Dendritic cell treated with granulocyte-macrophage colony-stimulating factor and Interleukin-4, amounts not matched to agents 40 ng/mL and 50 ng/mL, for 4 days (primary cell): Measurements from ENCODE around the gene ZNF214.
"Not testable (repeated sequence)": the region's sequence is repeated elsewhere in the genome, so short reads cannot be mapped to it uniquely, and the experiment has no call there.

Experiments used
- H3K27ac Mint-ChIP-seq: one replicate; pipeline ENCODE4 v1.8.0; 2022; ENCODE audit warnings: mild to moderate bottlenecking, mixed read lengths
- H3K27me3 Mint-ChIP-seq: one replicate; pipeline ENCODE4 v1.8.0; 2022; ENCODE audit warnings: mild to moderate bottlenecking, mixed read lengths
- H3K36me3 Mint-ChIP-seq: one replicate; pipeline ENCODE4 v1.8.0; 2022; ENCODE audit warnings: low read depth, mixed read lengths
- H3K4me1 Mint-ChIP-seq: one replicate; pipeline ENCODE4 v1.8.0; 2022; ENCODE audit warnings: low read depth, mixed read lengths
- H3K4me3 Mint-ChIP-seq: one replicate; pipeline ENCODE4 v1.8.0; 2022; ENCODE audit warnings: mild to moderate bottlenecking, moderate library complexity, mixed read lengths
- H3K9me3 Mint-ChIP-seq: one replicate; pipeline ENCODE4 v1.8.0; 2022; ENCODE audit warnings: mixed read lengths
- intact Hi-C: fragments of 100-400 bp; cut with micrococcal nuclease; formaldehyde crosslinking; loops from one replicate; pipeline ENCODE4 v1.15.0; 2022

ZNF214 gene

DNA sequence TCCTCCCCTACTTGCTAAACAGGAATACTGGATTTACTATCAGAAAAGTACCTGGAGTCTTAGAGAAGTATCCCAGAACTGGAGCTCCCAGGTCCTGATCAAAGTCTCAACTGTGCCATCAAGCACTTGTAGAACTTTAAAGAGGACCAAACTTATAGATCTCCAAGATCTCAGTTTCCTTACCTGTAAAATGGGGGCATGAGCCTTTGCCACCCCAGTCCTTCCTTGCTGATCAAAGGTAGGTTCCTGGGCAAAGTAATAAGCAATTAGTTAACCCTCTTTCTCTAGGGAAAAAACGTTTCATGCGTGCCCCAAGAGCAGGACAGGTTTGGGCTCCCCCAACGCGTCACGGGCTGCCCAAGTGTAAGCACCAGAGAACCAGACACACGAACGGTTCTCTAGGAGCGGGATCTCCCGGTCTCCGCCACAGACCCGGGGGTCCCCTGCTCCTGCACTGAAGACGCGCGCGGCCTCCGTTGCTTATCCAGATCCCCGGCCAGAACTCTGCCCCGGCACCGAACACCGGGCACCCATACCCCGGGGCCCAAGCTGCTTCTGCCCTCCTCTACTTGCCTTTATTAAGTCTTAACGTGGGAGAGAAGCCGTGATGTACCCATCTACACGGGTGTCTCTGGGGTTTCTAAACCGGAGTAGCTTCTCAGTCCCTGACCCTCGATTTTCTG is 505 bp downstream of the ZNF214 start:
- H3K27ac Mint-ChIP-seq, result peak overlapping the region; percentile 33
- no peaks in the 10 kb centered on the region for H3K36me3 Mint-ChIP-seq
- intact Hi-C loops, result no loop called here
- no peaks in the 10 kb centered on the region for H3K9me3 Mint-ChIP-seq
- peak overlapping the region; percentile 72 for H3K4me3 Mint-ChIP-seq
- peaks cover 26% of the 10 kb centered on the region for H3K27me3 Mint-ChIP-seq
- peaks cover 12% of the 10 kb centered on the region for H3K4me1 Mint-ChIP-seq

DNA sequence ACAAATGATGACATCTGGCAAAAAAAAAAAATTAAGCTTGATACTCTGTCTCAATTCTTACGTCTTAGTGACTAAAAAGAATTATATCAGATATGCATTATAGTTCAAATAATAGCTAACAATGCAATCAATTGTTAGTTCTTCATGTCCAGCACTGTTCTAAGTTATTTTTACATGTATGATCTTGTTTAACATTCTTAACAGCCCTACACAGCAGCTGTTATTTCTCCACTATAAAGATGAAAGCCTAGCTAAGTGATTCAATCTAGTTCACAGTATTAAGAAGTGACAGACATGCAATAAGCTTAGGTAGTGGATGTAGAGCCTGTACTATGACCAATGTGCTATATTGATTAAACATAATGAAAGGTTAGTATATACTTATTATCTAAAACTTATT is 4.1 kb downstream of the ZNF214 start:
- H3K27me3 Mint-ChIP-seq, result peaks cover 21% of the 10 kb centered on the region
- intact Hi-C loops, result no loop called here
- H3K27ac Mint-ChIP-seq, result no peak overlapping the region
- H3K9me3 Mint-ChIP-seq, result no peaks in the 10 kb centered on the region
- H3K36me3 Mint-ChIP-seq, result no peaks in the 10 kb centered on the region
- H3K4me1 Mint-ChIP-seq, result peaks cover 19% of the 10 kb centered on the region
- no peak overlapping the region for H3K4me3 Mint-ChIP-seq

DNA sequence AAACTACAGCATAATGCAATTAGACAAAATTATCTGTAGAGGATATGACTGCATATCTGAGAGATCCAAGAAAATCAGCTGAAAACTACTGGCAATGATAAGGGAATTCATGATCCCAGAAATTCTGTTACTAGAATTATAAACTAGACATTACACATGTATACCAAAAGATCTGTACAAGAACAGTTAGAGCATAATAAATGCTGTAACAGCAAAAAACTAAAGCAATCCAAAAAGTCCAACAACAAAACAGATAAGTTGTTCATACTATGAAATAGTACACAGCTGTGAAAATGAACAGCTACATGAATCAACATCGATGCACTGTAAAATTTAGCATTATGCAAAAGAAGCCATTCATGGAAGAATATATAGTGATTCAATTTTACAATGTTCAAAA is 6.0 kb downstream of the ZNF214 start:
- Mint-ChIP-seq H3K27ac (no peak overlapping the region), H3K9me3 (no peaks in the 10 kb centered on the region), H3K36me3 (no peaks in the 10 kb centered on the region), H3K4me1 (peaks cover 6% of the 10 kb centered on the region), H3K27me3 (peaks cover 6% of the 10 kb centered on the region), H3K4me3 (no peak overlapping the region)
- intact Hi-C loops, result no loop called here

DNA sequence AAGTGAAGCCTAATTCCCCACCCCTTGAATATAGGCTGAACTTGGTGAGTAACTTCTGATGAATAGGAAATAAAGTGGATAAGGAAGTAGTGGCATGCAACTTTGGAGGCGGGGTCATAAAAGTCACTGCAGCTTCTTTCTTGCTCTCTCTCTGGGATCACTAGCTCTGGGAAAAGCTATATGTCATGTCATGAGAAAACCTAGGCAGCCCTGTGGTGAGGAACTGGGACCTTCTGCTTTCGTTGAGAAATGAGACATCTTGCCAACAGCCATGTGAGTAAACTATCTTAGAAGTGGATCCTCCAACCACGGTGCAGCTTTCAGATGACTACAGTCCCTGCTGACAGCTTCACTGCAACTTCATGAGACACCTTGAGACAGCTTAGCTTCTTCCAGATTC is 15.7 kb downstream of the ZNF214 start:
- no peaks in the 10 kb centered on the region for H3K9me3 Mint-ChIP-seq
- H3K36me3 Mint-ChIP-seq, result no peaks in the 10 kb centered on the region
- no peaks in the 10 kb centered on the region for H3K27me3 Mint-ChIP-seq
- peaks cover 7% of the 10 kb centered on the region for H3K4me1 Mint-ChIP-seq
- no peak overlapping the region for H3K4me3 Mint-ChIP-seq
- H3K27ac Mint-ChIP-seq, result no peak overlapping the region
- intact Hi-C loops, result no loop called here

DNA sequence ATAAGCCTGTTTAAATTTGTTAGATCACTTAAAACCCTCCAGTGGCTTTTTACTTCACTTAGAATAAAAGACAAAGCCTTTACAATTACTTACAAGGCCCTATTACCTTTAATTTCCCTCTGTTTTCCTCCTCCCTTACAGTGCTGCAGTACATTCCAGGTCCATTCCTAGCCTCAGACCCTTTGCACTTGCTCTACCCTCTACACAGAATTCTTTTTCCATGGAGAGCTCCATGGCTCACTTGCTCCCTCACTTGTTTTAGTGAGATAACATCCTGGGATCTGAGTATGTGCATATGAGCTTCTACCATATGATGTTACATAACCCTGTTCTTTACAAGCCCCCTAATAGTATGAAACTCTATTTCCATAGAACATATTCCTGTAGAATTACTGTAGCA is 24.4 kb downstream of the ZNF214 start:
- Mint-ChIP-seq H3K4me3 (no peak overlapping the region), H3K36me3 (no peaks in the 10 kb centered on the region), H3K27me3 (peaks cover 3% of the 10 kb centered on the region), H3K4me1 (peaks cover 8% of the 10 kb centered on the region), H3K9me3 (no peaks in the 10 kb centered on the region), H3K27ac (no peak overlapping the region)
- intact Hi-C loops, result no loop called here

DNA sequence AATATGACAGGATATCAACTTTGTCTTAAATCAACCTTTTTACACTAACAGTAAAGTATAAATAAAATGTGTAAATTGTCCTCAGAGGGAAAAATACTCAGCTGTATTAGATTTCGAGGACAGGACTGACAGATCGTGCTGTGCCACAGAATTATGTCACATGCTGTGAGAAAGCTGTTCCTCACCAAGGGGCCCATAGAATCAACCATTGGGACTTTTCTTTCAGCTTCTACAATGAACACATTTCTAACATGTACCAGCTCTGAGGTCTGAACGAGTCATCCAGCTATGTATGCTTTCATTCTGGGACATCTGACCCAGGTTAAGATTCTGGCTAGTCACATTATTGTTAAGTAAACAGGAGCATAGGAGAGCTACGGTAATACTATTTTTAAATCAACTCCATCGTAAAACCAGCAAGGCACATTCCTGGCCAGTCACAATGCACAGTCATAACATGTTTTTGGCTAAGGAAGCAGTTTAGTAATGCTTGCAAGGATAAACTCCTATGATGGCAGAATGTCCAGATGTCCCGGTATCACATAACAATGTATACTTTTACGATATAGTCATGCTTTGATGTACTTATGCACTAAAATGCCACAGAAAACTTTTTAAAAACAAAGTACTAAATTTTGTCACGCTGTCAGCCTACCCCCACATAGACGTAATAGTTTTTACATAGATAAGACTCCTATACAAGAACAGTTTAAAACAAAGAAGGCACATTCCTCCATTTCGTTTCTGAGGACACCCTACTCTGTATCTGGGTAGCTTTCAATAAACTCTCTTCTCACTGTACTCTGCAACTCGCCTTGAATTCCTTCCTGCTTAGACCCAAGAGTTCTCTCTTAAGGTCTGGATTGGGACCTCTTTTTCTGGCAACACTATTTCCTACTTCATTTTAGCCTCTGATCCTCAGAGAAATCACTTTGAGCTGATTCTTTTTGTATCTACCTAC is 27.4 kb downstream of the ZNF214 start:
- Mint-ChIP-seq H3K4me1 (peaks cover 8% of the 10 kb centered on the region), H3K9me3 (no peaks in the 10 kb centered on the region), H3K36me3 (no peaks in the 10 kb centered on the region), H3K27me3 (peaks cover under 1% of the 10 kb centered on the region), H3K4me3 (no peak overlapping the region), H3K27ac (no peak overlapping the region)
- intact Hi-C loops, result no loop called here

DNA sequence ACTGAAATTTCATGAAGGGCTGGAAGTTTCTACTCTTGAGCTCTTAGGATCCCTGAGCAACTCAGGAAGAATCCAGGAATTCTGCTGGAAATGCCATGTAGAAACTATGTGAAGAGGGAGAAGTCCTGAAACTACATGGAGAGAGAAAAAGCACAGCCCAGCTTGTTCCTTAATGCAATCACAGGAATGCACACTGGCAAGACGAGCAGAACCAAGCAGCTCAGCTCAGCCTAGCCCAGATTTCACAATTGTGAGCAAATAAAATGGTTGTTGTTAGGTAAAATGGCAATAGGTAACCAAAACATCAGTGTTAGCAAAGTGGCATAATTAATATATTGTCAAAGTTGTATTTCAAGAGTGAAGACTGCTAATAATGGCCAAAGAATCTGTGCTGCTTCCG is 28.1 kb downstream of the ZNF214 start:
- H3K4me3 Mint-ChIP-seq, result no peak overlapping the region
- no peaks in the 10 kb centered on the region for H3K9me3 Mint-ChIP-seq
- no peaks in the 10 kb centered on the region for H3K36me3 Mint-ChIP-seq
- H3K4me1 Mint-ChIP-seq, result peaks cover 8% of the 10 kb centered on the region
- no peak overlapping the region for H3K27ac Mint-ChIP-seq
- intact Hi-C loops, result no loop called here
- H3K27me3 Mint-ChIP-seq, result no peaks in the 10 kb centered on the region

DNA sequence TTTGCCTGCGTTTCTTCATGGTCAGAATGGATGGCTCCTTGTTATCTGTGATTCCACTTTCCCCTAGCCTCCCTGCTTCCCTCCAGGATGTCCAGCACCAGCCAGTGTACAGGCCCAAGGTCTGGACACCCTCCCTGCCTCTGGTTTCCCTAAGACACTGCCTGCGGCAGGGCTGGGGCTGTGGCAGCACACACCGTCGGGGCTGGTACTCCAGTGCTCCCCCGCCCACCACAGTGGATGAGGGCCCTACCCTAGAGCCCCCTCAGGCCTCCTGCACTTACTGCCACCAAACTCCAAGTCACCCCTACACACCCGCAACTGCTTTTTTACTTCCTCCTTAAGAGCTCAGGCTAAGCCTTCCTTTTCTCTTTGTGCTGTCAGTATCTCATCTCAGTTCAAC is 28.9 kb downstream of the ZNF214 start:
- Mint-ChIP-seq H3K27ac (no peak overlapping the region), H3K9me3 (no peaks in the 10 kb centered on the region), H3K27me3 (no peaks in the 10 kb centered on the region), H3K4me1 (peaks cover 8% of the 10 kb centered on the region), H3K36me3 (no peaks in the 10 kb centered on the region), H3K4me3 (no peak overlapping the region)
- intact Hi-C loops, result no loop called here

DNA sequence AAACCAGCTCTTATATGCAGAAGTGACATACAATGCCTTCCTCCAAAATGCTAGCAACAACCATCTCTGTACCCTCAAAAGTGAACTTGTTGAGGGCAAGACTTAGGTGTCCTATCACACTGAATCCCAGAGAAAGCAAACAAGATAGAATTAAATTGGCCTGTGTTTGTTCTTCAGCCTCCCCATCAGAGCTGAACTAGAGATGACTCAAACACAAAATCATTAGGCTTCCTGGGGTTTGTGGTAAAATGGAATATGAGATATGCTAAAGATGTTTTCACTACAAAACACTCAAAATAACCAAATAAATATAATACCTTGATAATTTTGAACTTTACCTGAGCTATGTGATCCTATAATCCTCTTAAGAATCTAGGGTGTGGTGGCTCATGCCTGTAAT is 31.6 kb downstream of the ZNF214 start:
- H3K4me1 Mint-ChIP-seq, result peaks cover 8% of the 10 kb centered on the region
- intact Hi-C loops, result no loop called here
- H3K27ac Mint-ChIP-seq, result no peak overlapping the region
- H3K36me3 Mint-ChIP-seq, result no peaks in the 10 kb centered on the region
- peaks cover 1% of the 10 kb centered on the region for H3K27me3 Mint-ChIP-seq
- no peaks in the 10 kb centered on the region for H3K9me3 Mint-ChIP-seq
- no peak overlapping the region for H3K4me3 Mint-ChIP-seq

DNA sequence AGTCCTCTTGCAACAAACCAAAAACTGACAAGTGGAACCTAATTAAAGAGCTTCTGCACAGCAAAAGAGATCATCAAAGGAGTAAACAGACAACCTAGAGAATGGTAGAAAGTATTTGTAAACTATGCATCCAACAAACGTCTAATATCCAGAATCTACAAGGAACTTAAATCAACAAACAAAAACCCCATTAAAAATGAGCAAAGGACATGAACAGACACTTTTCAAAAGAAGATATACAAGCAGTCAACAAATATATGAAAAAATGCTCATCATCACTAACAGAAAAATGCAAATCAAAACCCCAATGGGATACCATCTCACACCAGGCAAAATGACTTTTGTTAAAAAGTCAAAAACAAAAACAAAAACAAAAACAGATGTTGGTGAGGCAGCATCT is 33.7 kb downstream of the ZNF214 start:
- Mint-ChIP-seq H3K27ac (no peak overlapping the region), H3K36me3 (no peaks in the 10 kb centered on the region), H3K4me1 (peaks cover 4% of the 10 kb centered on the region), H3K9me3 (no peaks in the 10 kb centered on the region), H3K27me3 (peaks cover 1% of the 10 kb centered on the region), H3K4me3 (no peak overlapping the region)
- intact Hi-C loops, result no loop called here

DNA sequence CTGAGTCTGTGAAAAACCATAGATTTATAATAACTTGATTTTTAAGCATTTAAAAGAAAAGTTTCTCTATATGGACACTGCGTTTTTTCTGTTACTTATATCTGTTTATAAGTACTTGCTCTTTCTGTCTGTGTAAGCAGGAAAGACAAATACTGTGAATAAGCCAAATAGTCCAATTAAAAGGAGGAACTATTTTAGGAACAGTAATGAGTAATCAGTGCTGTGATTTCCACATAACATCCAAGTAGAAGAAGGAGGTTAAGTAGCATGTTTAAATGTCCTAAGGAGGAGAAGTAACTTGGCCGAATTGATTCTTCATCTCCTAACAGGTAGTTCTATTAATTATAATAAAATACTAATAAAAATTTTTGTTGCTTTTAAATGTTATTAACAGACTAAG is 40.8 kb downstream of the ZNF214 start:
- intact Hi-C loops, result no loop called here
- H3K4me1 Mint-ChIP-seq, result no peaks in the 10 kb centered on the region
- H3K4me3 Mint-ChIP-seq, result no peak overlapping the region
- no peaks in the 10 kb centered on the region for H3K27me3 Mint-ChIP-seq
- H3K9me3 Mint-ChIP-seq, result no peaks in the 10 kb centered on the region
- H3K27ac Mint-ChIP-seq, result no peak overlapping the region
- no peaks in the 10 kb centered on the region for H3K36me3 Mint-ChIP-seq

DNA sequence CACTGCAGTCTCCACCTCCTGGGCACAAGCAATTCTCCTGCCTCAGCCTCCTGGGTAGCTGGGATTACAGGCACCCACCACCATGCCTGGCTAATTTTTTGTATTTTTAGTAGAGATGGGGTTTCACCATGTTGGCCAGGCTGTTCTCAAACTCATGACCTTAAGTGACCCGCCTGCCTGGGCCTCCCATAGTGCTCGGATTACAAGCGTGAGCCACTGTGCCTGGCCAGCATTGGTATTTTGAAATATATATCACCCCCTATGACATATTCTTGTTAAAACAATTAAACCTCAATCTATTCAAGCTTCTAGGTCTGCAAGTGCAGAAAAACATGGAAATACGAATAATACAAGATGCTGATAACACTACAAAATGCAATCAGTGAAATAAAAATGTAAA is 50.3 kb downstream of the ZNF214 start:
- intact Hi-C loops, H3K27ac Mint-ChIP-seq, H3K4me3 Mint-ChIP-seq, H3K27me3 Mint-ChIP-seq, H3K36me3 Mint-ChIP-seq, H3K4me1 Mint-ChIP-seq, H3K9me3 Mint-ChIP-seq: not testable (repeated sequence)

DNA sequence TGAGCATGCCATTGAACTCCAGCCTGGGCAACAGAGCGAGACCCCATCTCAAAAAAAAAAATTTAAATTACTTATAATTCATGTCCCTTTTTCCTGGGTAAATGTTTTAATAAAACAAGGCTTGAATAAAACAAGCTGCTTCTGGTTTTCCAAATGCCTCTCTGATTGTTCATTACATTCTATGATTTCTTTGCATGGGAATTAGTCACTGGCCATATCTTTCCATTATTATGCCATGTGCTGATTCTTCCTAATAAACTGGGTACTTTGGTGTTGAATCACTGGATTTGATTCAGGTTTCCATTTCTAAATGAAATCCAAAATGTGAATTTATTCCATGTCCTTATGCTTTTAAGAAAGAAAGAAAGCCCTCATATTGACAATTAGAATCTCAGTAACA is 51.3 kb downstream of the ZNF214 start:
- Mint-ChIP-seq H3K27me3 (no peaks in the 10 kb centered on the region), H3K9me3 (no peaks in the 10 kb centered on the region), H3K4me3 (no peak overlapping the region), H3K27ac (no peak overlapping the region), H3K4me1 (no peaks in the 10 kb centered on the region), H3K36me3 (no peaks in the 10 kb centered on the region)
- intact Hi-C loops, result no loop called here

DNA sequence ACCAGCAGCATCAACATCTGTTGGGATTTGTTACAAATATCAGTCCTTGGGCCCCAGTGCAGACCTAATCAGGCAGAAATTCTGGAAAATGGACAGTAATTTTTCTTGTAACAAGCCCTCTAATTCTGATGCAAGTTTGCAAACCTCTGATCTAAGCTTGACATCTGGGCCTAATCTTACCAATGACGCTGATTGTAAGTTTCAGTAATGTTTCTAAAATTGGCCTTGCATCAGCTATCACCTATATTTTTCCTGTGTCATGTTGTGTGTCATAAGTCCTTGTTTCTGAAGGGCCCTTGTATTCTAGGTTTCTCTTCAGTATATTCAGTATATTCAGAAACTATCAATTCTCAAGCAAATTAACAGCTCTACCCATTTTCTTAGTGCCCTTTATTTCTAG is 57.5 kb downstream of the ZNF214 start:
- Mint-ChIP-seq H3K4me3 (no peak overlapping the region), H3K4me1 (no peaks in the 10 kb centered on the region), H3K27me3 (no peaks in the 10 kb centered on the region), H3K27ac (no peak overlapping the region), H3K36me3 (no peaks in the 10 kb centered on the region), H3K9me3 (no peaks in the 10 kb centered on the region)
- intact Hi-C loops, result no loop called here
